ENCODE data around the gene UBR4.

- TF ChIP-seq POLR2A (IDR thresholded peaks at IDR 0.05) (no peak), CTCF (IDR thresholded peaks at IDR 0.05) (no peak)
These were observed 155.8 kb downstream of the UBR4 start for GRCh38 chr1:19054216-19054615.
